ENCODE measurements around the gene C14orf180. TPM values are rescaled to one million over a fixed set of nuclear protein-coding genes. Genes with fewer than 3 reads are reported as not detected.
"Not testable (repeated sequence)": the region's sequence is repeated elsewhere in the genome, so short reads cannot be mapped to it uniquely, and the experiment has no call there.

C14orf180 gene
- total and polyA plus RNA-seq, 2 donors from 2014 or later, result 2.1 to 3.1 TPM

DNA sequence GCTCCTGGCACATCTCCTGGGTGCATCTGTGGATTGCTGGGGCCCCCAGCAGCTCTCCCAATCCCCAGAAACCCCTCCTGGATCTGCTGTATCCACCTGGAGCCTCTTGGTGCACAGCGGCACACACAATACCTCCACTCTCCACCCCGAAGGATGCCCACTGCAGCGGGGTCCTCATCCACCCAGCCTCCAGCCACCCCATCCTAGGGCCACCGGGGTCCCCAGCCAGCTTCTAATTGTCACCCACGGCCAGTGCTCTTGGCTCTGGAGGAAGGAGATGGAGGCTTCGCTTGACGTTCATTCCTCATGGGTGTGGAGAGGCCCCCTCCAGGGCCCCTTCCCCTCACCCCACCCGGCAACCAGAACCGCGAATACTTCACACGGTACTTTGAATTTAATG, 56.6 kb downstream of the C14orf180 start:
- Histone ChIP-seq H3K4me3 (ENCODE audit: low read length in 3 of 3) (no peak overlapping the region), H3K27ac (ENCODE audit: low read depth in 2 of 2, low read length in 2 of 2) (no peak overlapping the region), H3K9me3 (ENCODE audit: control insufficient read depth in 2 of 3, insufficient read depth in 1 of 3, low read length in 3 of 3) (no peaks in the 10 kb centered on the region), H3K27me3 (ENCODE audit: control insufficient read depth, insufficient read depth, low read length) (no peaks in the 10 kb centered on the region), H3K9ac (ENCODE audit: low read length in 3 of 3) (no peak overlapping the region), H3K4me1 (ENCODE audit: control insufficient read depth in 2 of 3, insufficient read depth in 2 of 3, low read depth in 1 of 3, low read length in 3 of 3) (no peaks in the 10 kb centered on the region), H3K36me3 (ENCODE audit: control insufficient read depth in 2 of 3, insufficient read depth in 3 of 3, low read length in 3 of 3) (no peaks in the 10 kb centered on the region)
- FAIRE-seq (no peak), DNase-seq (no peak)
- intact Hi-C loops (cut with DNase I), result no loop called here
- TF ChIP-seq, protein P1, sequence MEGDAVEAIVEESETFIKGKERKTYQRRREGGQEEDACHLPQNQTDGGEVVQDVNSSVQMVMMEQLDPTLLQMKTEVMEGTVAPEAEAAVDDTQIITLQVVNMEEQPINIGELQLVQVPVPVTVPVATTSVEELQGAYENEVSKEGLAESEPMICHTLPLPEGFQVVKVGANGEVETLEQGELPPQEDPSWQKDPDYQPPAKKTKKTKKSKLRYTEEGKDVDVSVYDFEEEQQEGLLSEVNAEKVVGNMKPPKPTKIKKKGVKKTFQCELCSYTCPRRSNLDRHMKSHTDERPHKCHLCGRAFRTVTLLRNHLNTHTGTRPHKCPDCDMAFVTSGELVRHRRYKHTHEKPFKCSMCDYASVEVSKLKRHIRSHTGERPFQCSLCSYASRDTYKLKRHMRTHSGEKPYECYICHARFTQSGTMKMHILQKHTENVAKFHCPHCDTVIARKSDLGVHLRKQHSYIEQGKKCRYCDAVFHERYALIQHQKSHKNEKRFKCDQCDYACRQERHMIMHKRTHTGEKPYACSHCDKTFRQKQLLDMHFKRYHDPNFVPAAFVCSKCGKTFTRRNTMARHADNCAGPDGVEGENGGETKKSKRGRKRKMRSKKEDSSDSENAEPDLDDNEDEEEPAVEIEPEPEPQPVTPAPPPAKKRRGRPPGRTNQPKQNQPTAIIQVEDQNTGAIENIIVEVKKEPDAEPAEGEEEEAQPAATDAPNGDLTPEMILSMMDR (IDR thresholded peaks at IDR 0.05; ENCODE audit: borderline replicate concordance, extremely low read depth, insufficient read depth), result no peak

DNA sequence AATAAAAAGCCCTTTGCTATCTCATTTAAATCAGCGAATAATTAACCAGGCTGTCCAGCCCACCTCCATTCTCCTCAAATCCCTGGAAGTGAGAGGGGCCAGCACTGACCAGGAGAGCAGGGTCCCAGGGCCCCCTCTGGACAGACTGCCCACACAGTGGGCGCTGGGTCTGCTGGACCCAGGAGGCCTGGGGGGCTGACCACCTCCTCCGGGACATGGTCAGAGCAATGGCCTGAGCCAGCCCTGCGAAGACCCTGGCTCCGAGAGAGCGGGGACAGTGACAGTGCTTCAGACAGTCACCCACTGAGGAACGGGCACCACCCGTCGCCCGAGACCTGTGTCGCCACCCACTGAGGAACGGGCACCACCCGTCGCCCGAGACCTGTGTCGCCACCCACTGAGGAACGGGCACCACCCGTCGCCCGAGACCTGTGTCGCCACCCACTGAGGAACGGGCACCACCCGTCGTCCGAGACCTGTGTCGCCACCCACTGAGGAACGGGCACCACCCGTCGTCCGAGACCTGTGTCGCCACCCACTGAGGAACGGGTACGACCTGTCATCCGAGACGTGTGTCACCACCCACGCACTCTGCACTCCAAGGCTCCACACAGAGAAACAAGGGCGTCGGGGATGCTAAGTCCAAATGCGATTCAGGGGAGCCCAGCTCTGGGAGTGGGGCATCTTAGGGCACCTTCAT, 57.4 kb downstream of the C14orf180 start:
- H3K27me3 ChIP-seq (ENCODE audit: control insufficient read depth, insufficient read depth, low read length), result not testable (repeated sequence)

DNA sequence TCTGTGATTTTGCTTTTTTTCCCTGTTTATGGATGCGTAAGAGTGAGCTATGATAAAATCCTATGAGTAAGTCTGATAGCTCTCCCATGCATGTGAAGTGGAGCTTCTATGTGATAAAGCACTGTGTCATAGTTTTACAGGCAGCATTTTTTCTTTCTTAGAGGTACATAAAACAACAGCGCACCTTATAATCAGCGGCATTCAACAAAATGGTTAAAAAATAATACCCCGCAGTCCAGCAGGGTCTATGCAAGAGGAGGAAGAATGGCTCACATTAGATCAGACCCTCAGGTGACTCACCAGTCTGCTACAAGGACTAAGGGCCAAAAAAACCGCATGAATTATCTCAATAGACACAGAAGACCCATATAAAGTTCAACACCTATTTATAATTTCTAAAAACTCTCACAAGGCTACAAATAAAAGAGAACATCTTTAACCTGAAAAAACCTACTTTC, 58.0 kb downstream of the C14orf180 start:
- no peak overlapping the region for H3K9ac ChIP-seq (ENCODE audit: low read length in 3 of 3)
- TF ChIP-seq, protein P1 (IDR thresholded peaks at IDR 0.05; ENCODE audit: borderline replicate concordance, extremely low read depth, insufficient read depth), result no peak
- H3K36me3 ChIP-seq (ENCODE audit: control insufficient read depth in 2 of 3, insufficient read depth in 3 of 3, low read length in 3 of 3), result no peaks in the 10 kb centered on the region
- DNase-seq, result no peak
- no peaks in the 10 kb centered on the region for H3K4me1 ChIP-seq (ENCODE audit: control insufficient read depth in 2 of 3, insufficient read depth in 2 of 3, low read depth in 1 of 3, low read length in 3 of 3)
- no peak overlapping the region for H3K27ac ChIP-seq (ENCODE audit: low read depth in 2 of 2, low read length in 2 of 2)
- H3K27me3 ChIP-seq (ENCODE audit: control insufficient read depth, insufficient read depth, low read length), result no peaks in the 10 kb centered on the region
- FAIRE-seq, result no peak
- H3K9me3 ChIP-seq (ENCODE audit: control insufficient read depth in 2 of 3, insufficient read depth in 1 of 3, low read length in 3 of 3), result no peaks in the 10 kb centered on the region
- H3K4me3 ChIP-seq (ENCODE audit: low read length in 3 of 3), result no peak overlapping the region
- intact Hi-C loops (cut with DNase I), result no loop called here

More for the DNA sequence above, 57.4 kb downstream of the C14orf180 start:
- H3K9me3 ChIP-seq (ENCODE audit: control insufficient read depth in 2 of 3, insufficient read depth in 1 of 3, low read length in 3 of 3); H3K36me3 ChIP-seq (ENCODE audit: control insufficient read depth in 2 of 3, insufficient read depth in 3 of 3, low read length in 3 of 3); H3K9ac ChIP-seq (ENCODE audit: low read length in 3 of 3); H3K27ac ChIP-seq (ENCODE audit: low read depth in 2 of 2, low read length in 2 of 2); FAIRE-seq; H3K4me1 ChIP-seq (ENCODE audit: control insufficient read depth in 2 of 3, insufficient read depth in 2 of 3, low read depth in 1 of 3, low read length in 3 of 3); DNase-seq; H3K4me3 ChIP-seq (ENCODE audit: low read length in 3 of 3); intact Hi-C loops (cut with DNase I): not testable (repeated sequence)

DNA sequence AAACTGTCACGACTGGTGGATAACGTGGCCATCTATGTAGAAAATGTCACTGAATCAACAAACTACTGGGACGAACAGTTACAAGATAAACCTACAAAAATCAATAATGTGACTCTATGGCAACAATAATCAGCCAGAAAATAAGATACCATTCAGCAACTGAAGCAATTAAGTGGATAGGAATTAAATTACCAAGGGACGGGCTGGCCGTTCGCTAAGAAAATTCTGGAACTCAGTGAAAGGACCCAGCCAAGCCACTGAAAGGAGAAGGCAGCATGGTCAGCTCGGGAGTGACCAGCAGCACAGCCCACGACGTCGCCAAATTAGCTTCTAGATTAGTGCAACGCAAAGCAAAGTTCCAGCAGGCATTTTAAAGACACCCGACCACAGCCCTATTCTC, 58.6 kb downstream of the C14orf180 start:
- no peaks in the 10 kb centered on the region for H3K9me3 ChIP-seq (ENCODE audit: control insufficient read depth in 2 of 3, insufficient read depth in 1 of 3, low read length in 3 of 3)
- intact Hi-C loops (cut with DNase I), result no loop called here

More for the DNA sequence above, 58.6 kb downstream of the C14orf180 start:
- Histone ChIP-seq H3K4me3 (ENCODE audit: low read length in 3 of 3) (no peak overlapping the region), H3K27ac (ENCODE audit: low read depth in 2 of 2, low read length in 2 of 2) (no peak overlapping the region), H3K4me1 (ENCODE audit: control insufficient read depth in 2 of 3, insufficient read depth in 2 of 3, low read depth in 1 of 3, low read length in 3 of 3) (no peaks in the 10 kb centered on the region), H3K36me3 (ENCODE audit: control insufficient read depth in 2 of 3, insufficient read depth in 3 of 3, low read length in 3 of 3) (no peaks in the 10 kb centered on the region), H3K27me3 (ENCODE audit: control insufficient read depth, insufficient read depth, low read length) (no peaks in the 10 kb centered on the region), H3K9ac (ENCODE audit: low read length in 3 of 3) (no peak overlapping the region)
- no peak for FAIRE-seq
- DNase-seq, result no peak
- TF ChIP-seq, protein P1 (IDR thresholded peaks at IDR 0.05; ENCODE audit: borderline replicate concordance, extremely low read depth, insufficient read depth), result no peak
